GM20000 (cell line): Measurements from ENCODE around the gene NECAP2.

Experiments used
- DNase-seq: peaks from one replicate; pipeline ENCODE4 v3.0.0; 2012; ENCODE audit warnings: low spot score
- CTCF ChIP-seq: IDR thresholded peaks from 2 replicates; pipeline ENCODE4 v1.5.1; 2012; ENCODE audit warnings: mild to moderate bottlenecking, control low read depth; ENCODE audit errors: extremely low read depth, missing control alignments

The NECAP2 gene

GRCh38 chr1:16397120-16397519 is 43.4 kb upstream of the NECAP2 start:
- no peak for TF ChIP-seq CTCF

GRCh38 chr1:16398371-16398953 is 42.1 kb upstream of the NECAP2 start:
- no peak for TF ChIP-seq CTCF
- DNase-seq: no peak

More at GRCh38 chr1:16397120-16397519, 43.4 kb upstream of the NECAP2 start:
- DNase-seq: no peak

- no peak for DNase-seq
- TF ChIP-seq CTCF: no peak
These were observed 37.8 kb upstream of the NECAP2 start for GRCh38 chr1:16402742-16403141.

- TF ChIP-seq CTCF: no peak
- no peak for DNase-seq
These were observed 35.1 kb upstream of the NECAP2 start for GRCh38 chr1:16405441-16405840.

DNA sequence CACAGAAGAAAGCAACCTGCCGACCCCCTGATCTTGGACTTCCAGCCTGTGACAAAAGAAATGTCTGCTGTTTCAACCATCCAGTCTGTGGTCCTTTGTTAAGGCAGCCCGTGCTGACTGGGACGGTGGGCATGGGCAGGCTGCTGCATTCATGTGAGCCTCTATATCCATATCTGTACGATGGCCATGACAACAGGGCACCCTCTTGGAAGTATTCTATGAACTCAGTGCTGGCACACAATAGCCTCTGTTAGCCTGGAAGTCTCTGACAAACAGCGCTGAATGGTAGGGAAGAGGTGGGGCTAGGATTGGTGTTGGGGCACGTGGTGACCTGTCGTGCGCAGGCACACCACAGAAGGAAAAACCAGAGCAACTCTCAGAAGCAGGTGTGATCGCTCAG is 33.7 kb upstream of the NECAP2 start:
- no peak for TF ChIP-seq CTCF
- DNase-seq: no peak

- no peak for TF ChIP-seq CTCF
- DNase-seq: no peak
These were observed 30.9 kb upstream of the NECAP2 start for GRCh38 chr1:16409536-16410152.

DNA sequence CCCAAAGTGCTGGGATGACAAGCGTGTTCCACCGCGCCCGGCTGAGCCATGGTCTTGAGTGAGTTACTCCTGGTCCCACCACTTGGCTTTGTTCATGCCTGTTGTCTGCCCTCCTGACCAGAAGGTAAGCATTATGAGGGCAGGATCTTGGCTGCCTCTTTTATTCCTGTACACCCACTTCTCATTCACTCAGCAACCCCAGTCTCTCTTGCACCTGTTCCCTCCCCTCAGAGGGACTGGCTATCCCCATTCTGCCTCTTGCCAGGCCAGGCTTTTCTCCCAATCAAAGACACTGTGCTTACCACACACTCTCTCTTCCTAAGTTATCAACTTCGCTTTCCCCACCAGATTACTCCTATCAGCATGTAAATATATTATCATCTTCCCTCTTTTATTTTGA is 29.7 kb upstream of the NECAP2 start:
- DNase-seq: no peak
- TF ChIP-seq CTCF: no peak
